Measurements from ENCODE around the gene KCNIP1. TPM values are rescaled to one million over a fixed set of nuclear protein-coding genes. Genes with fewer than 3 reads are reported as not detected.
"Not testable (repeated sequence)": the region's sequence is repeated elsewhere in the genome, so short reads cannot be mapped to it uniquely, and the experiment has no call there.

The KCNIP1 gene
- total RNA-seq, 4 donors from 2014 or later = 0.94 to 1.6 (median 1.1) TPM; not detected in 1

DNA sequence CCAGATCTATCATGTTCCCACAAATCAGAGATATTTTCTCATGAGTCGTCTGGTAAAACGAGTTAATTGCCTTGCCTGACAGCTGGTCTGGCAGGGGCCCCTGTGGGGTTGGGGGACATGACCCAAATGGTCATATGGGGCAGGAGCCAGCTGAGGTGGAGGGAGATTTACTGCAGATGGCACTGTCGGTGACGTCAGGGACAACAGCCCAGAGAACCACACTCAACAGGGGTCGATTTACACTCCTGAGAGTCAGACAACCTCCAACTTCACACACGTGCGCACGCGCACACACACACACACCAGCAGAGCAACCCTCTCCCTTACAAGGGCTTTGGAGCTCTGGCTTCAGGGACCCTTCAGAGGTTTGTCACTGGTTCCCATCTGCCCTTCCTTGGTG lies 256.3 kb downstream of the KCNIP1 start:
- Histone ChIP-seq H3K4me1 (peaks cover 0 to 20% (median 11%) of the 10 kb centered on the region in 3 donors), H3K27me3 (no peaks in the 10 kb centered on the region), H3K27ac (no peak overlapping the region), H3K9me3 (no peaks in the 10 kb centered on the region), H3K36me3 (no peaks in the 10 kb centered on the region), H3K4me3 (no peak overlapping the region)
- TF ChIP-seq POLR2AphosphoS5 (IDR thresholded peaks at IDR 0.05) (no peak), EP300 (IDR thresholded peaks at IDR 0.05) (no peak), POLR2A (IDR thresholded peaks at IDR 0.05) (no peak)
- TF ChIP-seq, protein P1, sequence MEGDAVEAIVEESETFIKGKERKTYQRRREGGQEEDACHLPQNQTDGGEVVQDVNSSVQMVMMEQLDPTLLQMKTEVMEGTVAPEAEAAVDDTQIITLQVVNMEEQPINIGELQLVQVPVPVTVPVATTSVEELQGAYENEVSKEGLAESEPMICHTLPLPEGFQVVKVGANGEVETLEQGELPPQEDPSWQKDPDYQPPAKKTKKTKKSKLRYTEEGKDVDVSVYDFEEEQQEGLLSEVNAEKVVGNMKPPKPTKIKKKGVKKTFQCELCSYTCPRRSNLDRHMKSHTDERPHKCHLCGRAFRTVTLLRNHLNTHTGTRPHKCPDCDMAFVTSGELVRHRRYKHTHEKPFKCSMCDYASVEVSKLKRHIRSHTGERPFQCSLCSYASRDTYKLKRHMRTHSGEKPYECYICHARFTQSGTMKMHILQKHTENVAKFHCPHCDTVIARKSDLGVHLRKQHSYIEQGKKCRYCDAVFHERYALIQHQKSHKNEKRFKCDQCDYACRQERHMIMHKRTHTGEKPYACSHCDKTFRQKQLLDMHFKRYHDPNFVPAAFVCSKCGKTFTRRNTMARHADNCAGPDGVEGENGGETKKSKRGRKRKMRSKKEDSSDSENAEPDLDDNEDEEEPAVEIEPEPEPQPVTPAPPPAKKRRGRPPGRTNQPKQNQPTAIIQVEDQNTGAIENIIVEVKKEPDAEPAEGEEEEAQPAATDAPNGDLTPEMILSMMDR (IDR thresholded peaks at IDR 0.05) = no peak
- no CpG with 5 or more reads among the region's 9 CpGs for WGBS, 2 donors (ENCODE audit: low coverage in 1 of 2)
- ATAC-seq = no peak

DNA sequence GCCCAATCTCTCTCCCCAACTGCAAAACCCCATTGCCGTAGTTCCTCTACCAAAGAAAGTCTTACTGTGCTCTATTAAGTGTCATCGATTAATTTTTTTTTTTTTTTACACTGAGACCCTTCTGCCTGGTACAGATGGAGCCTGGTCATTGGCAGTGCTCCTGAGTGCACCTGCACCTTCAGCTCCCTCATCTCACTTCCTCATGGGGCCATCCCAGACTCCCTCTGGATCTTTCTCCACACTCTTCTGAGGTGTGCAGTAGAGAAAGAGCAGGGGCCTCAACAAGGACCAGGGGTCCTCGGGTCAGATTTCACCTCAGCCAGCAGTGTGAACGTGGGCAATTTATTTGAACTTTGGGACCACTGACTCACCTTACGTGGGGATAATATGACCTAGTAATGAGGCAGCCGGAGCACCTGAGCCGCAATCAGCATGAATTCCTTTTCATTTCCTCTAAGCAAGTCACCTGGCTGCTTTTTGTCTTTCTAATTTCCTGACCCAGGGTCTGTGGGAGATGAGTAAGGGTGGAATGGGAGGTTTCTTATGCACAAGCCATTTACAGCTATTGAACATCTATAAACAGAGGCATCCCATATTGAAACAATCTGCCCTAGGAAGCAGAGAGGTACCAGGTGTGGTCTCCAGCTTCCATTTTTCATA lies 257.4 kb downstream of the KCNIP1 start:
- no peak for TF ChIP-seq EP300 (IDR thresholded peaks at IDR 0.05)
- TF ChIP-seq POLR2A (IDR thresholded peaks at IDR 0.05) = no peak
- TF ChIP-seq POLR2AphosphoS5 (IDR thresholded peaks at IDR 0.05) = no peak
- TF ChIP-seq, protein P1 (IDR thresholded peaks at IDR 0.05) = no peak
- ATAC-seq = no peak
- H3K36me3 ChIP-seq = no peaks in the 10 kb centered on the region
- H3K9me3 ChIP-seq = no peaks in the 10 kb centered on the region
- peaks cover 0 to 20% (median 11%) of the 10 kb centered on the region in 3 donors for H3K4me1 ChIP-seq
- H3K4me3 ChIP-seq = no peak overlapping the region
- WGBS, 2 donors (ENCODE audit: low coverage in 1 of 2) = 77 to 100% methylated on average over 1 to 5 of the region's 7 CpGs
- H3K27ac ChIP-seq = no peak overlapping the region
- no peaks in the 10 kb centered on the region for H3K27me3 ChIP-seq

DNA sequence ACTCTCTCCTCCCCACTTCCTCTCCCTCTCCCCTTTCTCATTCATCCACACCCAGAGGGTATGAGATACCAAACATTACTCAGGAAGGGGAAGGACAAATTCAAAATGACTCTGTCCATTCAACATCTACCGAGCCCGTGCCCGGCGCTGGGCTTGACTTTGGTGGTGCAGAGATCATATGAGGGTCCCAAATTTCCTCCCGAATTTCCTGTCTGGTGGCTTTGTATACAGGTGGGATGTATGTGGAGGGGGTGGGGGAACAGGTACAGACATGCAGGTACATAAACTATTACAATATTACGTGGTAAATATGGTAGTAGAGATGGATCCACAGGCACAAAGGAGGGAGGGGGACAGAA lies 257.9 kb downstream of the KCNIP1 start:
- no peak for TF ChIP-seq EP300 (IDR thresholded peaks at IDR 0.05)
- TF ChIP-seq POLR2A (IDR thresholded peaks at IDR 0.05) = no peak
- TF ChIP-seq POLR2AphosphoS5 (IDR thresholded peaks at IDR 0.05) = no peak
- TF ChIP-seq, protein P1 (IDR thresholded peaks at IDR 0.05) = no peak
- no peaks in the 10 kb centered on the region for H3K36me3 ChIP-seq
- no peak overlapping the region for H3K4me3 ChIP-seq
- no peak overlapping the region for H3K27ac ChIP-seq
- no peaks in the 10 kb centered on the region for H3K27me3 ChIP-seq
- no peaks in the 10 kb centered on the region for H3K9me3 ChIP-seq
- WGBS, 2 donors (ENCODE audit: low coverage in 1 of 2) = 79% methylated on average over 3 of the region's 6 CpGs; no CpG with 5 or more reads in 1 of the 2 donors
- peaks cover 0 to 17% (median 8%) of the 10 kb centered on the region in 3 donors for H3K4me1 ChIP-seq
- no peak for ATAC-seq

DNA sequence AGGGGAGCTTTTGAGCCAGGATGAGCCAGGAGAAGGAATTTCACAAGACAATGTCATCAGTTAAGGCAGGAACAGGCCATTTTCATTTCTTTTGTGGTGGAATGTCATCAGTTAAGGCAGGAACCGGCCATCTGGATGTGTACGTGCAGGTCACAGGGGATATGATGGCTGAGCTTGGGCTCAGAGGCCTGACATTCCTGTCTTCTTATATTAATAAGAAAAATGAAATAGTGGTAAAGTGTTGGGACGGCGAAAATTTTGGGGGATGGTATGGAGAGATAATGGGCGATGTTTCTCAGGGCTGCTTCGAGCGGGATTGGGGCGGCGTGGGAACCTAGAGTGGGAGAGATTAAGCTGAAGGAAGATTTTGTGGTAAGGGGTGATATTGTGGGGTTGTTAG lies 258.5 kb downstream of the KCNIP1 start:
- not testable (repeated sequence) for H3K9me3 ChIP-seq, H3K27me3 ChIP-seq, H3K36me3 ChIP-seq, H3K4me3 ChIP-seq, ATAC-seq, H3K27ac ChIP-seq
- peaks cover 0 to 11% (median 2%) of the 10 kb centered on the region in 3 donors for H3K4me1 ChIP-seq
- 85 to 90% methylated on average over 2 to 4 of the region's 9 CpGs for WGBS, 2 donors (ENCODE audit: low coverage in 1 of 2)

DNA sequence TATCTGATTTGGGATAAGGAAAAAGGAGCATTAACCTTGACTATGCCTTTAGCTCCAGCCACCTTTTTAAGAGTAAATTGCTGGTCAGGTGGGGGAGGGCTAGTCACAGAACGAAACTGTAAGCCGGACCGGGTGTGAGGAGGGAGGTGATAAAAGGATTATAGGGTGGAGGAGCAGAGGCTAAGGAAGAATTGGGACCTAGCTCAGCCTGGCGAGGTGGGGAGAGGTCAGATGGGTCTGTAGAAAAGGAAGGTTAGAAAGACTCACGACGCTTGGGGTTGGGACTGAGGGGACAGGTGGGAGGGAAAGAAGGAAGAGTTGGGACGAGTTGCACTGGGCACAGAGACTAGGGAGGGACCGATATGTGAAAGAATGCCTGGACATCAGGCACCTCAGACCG lies 262.0 kb downstream of the KCNIP1 start:
- H3K36me3 ChIP-seq, H3K27ac ChIP-seq, H3K4me1 ChIP-seq, H3K4me3 ChIP-seq, ATAC-seq, H3K9me3 ChIP-seq: not testable (repeated sequence)
- WGBS, 2 donors (ENCODE audit: low coverage in 1 of 2) = 66 to 74% methylated on average over 9 of the region's 9 CpGs
- H3K27me3 ChIP-seq = peaks cover 12% of the 10 kb centered on the region

DNA sequence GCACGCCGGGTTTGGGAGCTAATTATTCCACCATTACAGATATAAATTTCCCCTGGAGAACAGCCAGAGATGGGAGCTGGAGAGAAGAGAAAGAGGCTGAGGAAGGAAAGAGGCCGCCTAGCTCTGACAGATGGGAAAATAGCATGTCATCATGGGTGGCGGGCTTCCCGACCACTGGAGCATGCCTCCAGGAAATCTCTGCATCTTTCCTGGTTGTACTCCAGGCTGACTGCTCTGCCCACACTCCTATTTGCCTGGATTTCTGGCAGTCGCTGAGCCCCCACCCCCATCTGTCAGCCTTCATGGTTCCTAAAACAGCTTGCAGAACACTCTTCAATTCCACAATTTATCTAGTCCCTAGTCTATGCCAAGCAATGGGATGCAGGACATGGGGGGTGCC lies 265.4 kb downstream of the KCNIP1 start:
- ATAC-seq = no peak
- WGBS, 2 donors (ENCODE audit: low coverage in 1 of 2) = 8 to 19% methylated on average over 2 to 4 of the region's 6 CpGs
- TF ChIP-seq, protein P1 (IDR thresholded peaks at IDR 0.05) = no peak
- TF ChIP-seq POLR2AphosphoS5 (IDR thresholded peaks at IDR 0.05) = no peak
- TF ChIP-seq POLR2A (IDR thresholded peaks at IDR 0.05) = no peak
- TF ChIP-seq EP300 (IDR thresholded peaks at IDR 0.05) = no peak
- no peaks in the 10 kb centered on the region for H3K9me3 ChIP-seq
- H3K27me3 ChIP-seq = peaks cover 19% of the 10 kb centered on the region
- no peaks in the 10 kb centered on the region for H3K36me3 ChIP-seq
- H3K4me3 ChIP-seq = no peak overlapping the region
- no peaks in the 10 kb centered on the region for H3K4me1 ChIP-seq
- no peak overlapping the region for H3K27ac ChIP-seq

Measured in gastroesophageal sphincter (tissue), 4 donors.